NCI-H2227 (cell line): ENCODE results near the gene GPC6.

Experiments
- DNase-seq: peaks from one replicate; lab custom pipeline; 2025; ENCODE audit not compliant: unreplicated experiment; lab: John Stamatoyannopoulos, UW

The GPC6 gene

GRCh38 chr13:93368296-93368695 is 141.7 kb downstream of the GPC6 start:
- DNase-seq: no peak

- no peak for DNase-seq
Observed at GRCh38 chr13:93368718-93369117, 142.1 kb downstream of the GPC6 start.

GRCh38 chr13:93372856-93373255 is 146.2 kb downstream of the GPC6 start:
- DNase-seq: no peak

GRCh38 chr13:93375491-93375890 is 148.9 kb downstream of the GPC6 start:
- no peak for DNase-seq

- no peak for DNase-seq
Observed at GRCh38 chr13:93377196-93377595, 150.6 kb downstream of the GPC6 start.

GRCh38 chr13:93378184-93378583 is 151.6 kb downstream of the GPC6 start:
- no peak for DNase-seq

GRCh38 chr13:93386116-93386515 is 159.5 kb downstream of the GPC6 start:
- peak; percentile 79 for DNase-seq

GRCh38 chr13:93388701-93389100 is 162.1 kb downstream of the GPC6 start:
- no peak for DNase-seq

GRCh38 chr13:93397619-93398018 is 171.0 kb downstream of the GPC6 start:
- no peak for DNase-seq

- DNase-seq: no peak
Observed at GRCh38 chr13:93398167-93399035, 171.8 kb downstream of the GPC6 start.

GRCh38 chr13:93399212-93399611 is 172.6 kb downstream of the GPC6 start:
- DNase-seq: no peak

GRCh38 chr13:93406136-93406535 is 179.5 kb downstream of the GPC6 start:
- DNase-seq: no peak

GRCh38 chr13:93407551-93407950 is 180.9 kb downstream of the GPC6 start:
- DNase-seq: no peak

GRCh38 chr13:93409001-93409400 is 182.4 kb downstream of the GPC6 start:
- DNase-seq: no peak

GRCh38 chr13:93409816-93410215 is 183.2 kb downstream of the GPC6 start:
- DNase-seq: no peak

- no peak for DNase-seq
Observed at GRCh38 chr13:93411186-93411680, 184.6 kb downstream of the GPC6 start.

GRCh38 chr13:93412676-93413075 is 186.1 kb downstream of the GPC6 start:
- DNase-seq: no peak

GRCh38 chr13:93413972-93414717 is 187.5 kb downstream of the GPC6 start:
- DNase-seq: no peak

GRCh38 chr13:93416736-93417355 is 190.2 kb downstream of the GPC6 start:
- DNase-seq: peak; percentile 17

GRCh38 chr13:93418398-93418797 is 191.8 kb downstream of the GPC6 start:
- no peak for DNase-seq

GRCh38 chr13:93420206-93420605 is 193.6 kb downstream of the GPC6 start:
- DNase-seq: no peak

- no peak for DNase-seq
Observed at GRCh38 chr13:93420887-93421286, 194.3 kb downstream of the GPC6 start.
